DMS 273 treated with DMSO at 0.1 percent for 48 hours (cell line): ENCODE measurements around the gene LCP1.

Source experiments
- DNase-seq: peaks from one replicate; lab custom pipeline; 2025; lab: John Stamatoyannopoulos, UW

The LCP1 gene

GRCh38 chr13:46127358-46128023, 54.5 kb downstream of the LCP1 start:
- DNase-seq, result no peak

GRCh38 chr13:46126552-46127357, 55.2 kb downstream of the LCP1 start:
- DNase-seq, result peak; percentile 10

DNA sequence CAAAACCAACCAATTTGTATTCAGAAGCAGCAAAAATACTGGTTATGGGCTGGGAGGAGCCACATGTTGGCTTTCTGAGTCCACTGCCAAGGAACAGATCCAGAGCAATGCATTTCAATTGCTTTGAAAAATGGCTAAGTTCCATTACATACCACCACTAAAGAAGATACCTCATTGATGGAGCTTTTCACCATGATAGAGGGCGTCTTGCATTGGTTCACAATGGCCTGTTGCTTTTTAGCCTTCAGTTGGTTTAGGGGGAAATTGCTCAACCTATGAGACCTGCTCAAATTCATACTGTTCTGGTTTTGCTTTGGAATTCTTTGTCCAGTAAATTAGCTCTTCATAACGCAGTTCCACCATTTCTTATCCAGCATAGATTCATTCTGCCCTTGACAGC, 55.9 kb downstream of the LCP1 start:
- DNase-seq, result no peak

DNA sequence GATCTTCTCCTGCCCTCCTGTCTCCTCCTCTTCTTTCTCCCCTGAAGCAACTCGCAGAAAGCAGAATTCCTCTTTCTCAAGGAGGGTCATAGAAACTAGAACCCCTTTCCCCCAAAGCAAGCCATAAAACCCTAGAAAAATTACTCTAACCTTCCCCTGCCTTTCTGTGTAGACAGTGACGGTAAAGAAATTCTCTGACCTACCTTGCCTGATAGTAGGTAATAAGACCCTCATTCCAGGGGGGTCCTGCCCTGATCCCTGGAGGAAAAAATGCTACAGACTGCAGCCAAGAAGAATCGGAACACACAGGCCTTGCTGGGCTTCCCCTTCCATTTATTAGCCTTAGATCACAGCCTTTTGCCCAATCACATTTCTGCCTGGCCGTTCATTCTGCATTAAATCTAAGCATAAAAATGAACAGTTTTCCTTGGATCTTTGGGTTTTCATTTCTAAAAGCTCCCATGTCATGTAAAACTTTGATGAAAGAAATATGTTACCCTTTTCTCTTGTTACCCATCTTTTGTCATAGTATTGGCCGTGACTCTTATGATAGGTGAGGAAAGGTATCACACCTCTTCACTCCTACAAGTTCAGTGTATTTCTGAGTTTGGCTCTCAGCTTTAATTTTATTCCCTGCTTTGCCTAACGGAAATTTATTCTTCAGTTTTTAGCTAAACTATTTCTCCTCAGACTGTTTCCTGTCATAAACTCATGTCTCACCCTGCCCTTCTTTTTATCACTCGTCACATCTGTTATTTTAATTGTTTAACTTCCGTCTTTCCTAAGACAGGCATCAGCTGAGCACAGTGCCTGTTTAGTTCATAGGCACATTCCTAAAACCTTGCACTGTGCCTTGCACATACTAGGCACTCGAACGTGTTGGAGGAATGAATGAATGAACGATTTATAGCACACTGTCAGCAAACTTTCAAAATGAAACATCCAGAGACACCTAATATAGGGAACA, 56.7 kb downstream of the LCP1 start:
- DNase-seq, result no peak

DNA sequence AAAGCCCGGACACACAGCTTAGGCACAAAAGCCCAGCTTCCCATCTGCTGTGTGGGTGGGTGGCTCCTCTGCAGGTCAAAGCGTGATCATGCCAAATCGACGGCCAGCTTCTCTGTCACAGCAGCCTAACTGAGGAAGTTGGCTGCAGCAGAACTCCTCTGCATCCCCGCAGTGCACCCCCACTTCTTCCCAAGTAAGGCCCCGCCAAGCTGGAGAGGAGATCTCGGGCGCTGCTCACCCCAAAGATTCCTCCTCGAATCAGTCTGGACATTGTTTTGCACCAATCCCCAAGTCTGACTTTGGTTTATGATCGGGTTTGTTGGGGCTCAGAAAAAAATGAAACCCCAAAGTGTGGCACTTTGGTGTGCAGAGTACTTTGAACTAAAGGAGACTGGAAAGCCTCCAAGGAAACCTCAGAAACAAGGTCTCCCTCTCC, 57.4 kb downstream of the LCP1 start:
- DNase-seq, result no peak

GRCh38 chr13:46122304-46122703, 59.7 kb downstream of the LCP1 start:
- DNase-seq, result no peak

DNA sequence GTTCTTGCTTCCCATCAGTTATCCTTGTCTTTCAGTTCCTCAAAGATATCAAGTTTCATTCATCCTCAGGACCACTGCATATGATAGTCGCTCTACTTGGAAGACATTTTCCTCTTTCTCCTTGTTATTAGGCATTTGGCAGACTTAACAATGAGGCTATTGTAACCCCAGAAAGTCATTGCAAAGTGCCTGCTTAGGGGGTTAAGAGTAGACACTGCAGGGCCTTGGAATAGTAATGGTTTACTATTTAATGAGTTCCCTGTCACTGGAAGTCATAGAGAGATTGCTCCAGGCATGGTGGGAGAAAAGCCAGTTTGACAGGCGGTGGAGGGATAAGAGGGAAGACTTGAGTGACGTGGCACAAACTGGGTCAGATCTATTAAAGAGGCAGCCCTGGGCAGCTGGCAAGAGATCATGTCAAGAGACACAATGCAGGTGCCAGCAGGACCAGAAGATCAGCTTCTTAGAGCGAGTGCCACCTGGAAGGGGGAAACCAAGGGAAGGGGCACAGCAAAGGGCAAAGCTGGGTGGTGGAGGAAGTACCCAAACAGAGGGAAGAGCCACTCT, 60.3 kb downstream of the LCP1 start:
- no peak for DNase-seq

GRCh38 chr13:46121033-46121432, 60.9 kb downstream of the LCP1 start:
- DNase-seq, result no peak

GRCh38 chr13:46119883-46120614, 61.9 kb downstream of the LCP1 start:
- no peak for DNase-seq

- DNase-seq, result no peak
Observed at GRCh38 chr13:46116653-46117502, 65.1 kb downstream of the LCP1 start.

DNA sequence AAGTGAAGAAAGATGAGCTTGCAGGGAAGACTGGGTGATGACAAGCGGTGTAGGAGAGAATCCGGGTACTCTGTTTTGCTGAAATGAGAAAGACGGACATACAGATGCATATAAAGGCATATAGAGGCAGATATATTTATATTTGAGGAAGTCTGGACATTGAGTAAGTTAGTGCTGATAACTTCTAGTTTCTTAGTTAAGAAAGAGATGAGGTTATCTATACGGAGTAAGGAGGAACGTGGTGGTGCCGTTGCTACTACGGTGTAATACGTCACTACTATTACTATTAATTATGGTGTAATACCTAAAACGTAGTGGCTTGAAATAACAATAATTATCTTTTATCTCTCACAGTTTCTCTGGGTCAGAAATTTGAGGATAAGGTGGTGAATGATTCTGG, 67.4 kb downstream of the LCP1 start:
- no peak for DNase-seq

DNA sequence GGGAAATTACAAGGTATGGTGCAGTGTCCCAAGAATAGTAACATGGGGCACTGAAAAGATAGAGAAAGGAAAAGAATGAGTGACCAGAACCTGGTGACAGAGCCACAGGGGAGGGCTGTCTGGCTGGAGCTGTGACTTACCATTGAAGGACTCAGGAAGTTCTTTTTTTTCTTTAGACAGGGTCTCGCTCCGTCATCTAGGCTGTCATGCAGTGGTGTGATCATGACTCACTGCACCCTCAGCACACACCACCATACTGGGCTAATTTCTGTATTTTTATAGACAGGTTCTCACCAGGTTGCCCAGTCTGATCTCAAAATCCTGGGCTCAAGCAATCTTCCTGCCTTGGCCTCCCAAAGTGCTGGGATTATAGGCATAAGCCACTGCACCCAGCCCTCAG, 68.4 kb downstream of the LCP1 start:
- no peak for DNase-seq

- DNase-seq, result no peak
Observed at GRCh38 chr13:46111151-46111550, 70.8 kb downstream of the LCP1 start.

- no peak for DNase-seq
Observed at GRCh38 chr13:46109451-46109850, 72.5 kb downstream of the LCP1 start.

DNA sequence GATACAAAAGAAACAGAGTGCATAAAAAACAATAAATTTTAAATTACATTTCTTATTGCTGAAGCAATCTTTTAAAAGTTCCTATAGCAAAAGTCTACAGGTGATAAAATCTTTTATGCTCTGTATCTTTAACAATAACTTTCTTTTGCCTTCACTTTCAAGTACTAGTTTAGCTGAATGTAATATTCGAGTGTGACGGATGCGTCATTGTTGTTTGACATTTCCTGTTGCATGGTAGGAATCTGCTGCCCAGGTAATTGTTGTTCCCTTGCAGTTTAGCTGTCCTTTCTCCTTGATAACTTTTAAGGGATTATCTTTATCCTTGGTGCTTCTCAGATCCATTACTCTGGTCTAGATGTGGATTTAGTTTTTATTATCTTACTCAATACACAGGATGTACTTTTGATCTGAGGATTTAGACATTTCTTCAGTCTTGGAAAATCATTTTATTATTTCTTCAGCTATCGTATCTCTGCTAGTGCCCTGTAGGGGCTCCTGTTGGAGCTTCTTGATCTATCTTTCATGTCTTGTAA, 75.1 kb downstream of the LCP1 start:
- no peak for DNase-seq

GRCh38 chr13:46104868-46105267, 77.1 kb downstream of the LCP1 start, which contains the start of gene CPB2:
CPB2 (minus strand) TSS chr13:46105033; CDS start chr13:46105009, 24 bp downstream.
- DNase-seq, result no peak

DNA sequence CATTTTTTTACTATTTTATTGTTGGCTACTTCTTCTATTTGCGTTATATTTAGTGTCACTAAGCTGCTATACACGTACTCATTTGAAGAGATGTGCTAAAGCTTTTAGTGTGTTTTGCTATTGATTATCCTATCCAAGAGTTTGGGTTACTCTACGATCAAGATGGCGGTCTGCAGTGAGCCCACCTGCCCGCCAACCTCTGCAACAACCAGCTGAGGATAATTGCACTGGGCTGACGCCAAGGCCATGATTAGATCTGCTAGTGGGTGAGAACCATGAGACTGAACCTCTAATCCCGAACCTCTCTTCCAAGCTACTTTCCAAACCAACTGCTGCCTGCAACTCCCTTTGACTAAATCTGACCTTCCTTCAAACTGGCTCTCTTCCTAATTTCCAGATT, 78.9 kb downstream of the LCP1 start:
- no peak for DNase-seq

DNA sequence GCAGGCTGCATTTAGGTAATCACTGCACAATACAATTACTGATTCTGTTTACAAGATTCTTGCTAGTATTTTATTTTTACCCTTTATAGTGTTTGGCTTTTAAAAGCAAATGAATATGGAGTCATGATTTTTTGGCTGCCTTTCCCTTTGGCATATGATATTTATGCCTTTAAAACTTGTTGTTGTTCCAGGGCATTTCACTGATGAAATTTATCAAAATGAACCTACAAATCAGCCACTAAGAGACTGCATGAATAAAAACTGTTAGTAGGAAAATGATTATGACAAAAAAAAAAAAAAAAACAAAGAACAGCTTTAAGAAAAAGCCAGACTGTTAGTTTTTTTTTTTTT, 79.7 kb downstream of the LCP1 start:
- DNase-seq, result no peak

- no peak for DNase-seq
Observed at GRCh38 chr13:46101484-46102254, 80.3 kb downstream of the LCP1 start.
